Epithelial cell of esophagus (primary cell): Measurements from ENCODE around the gene UBE3D.
A peak's percentile ranks its signal among the peaks of the same experiment; 100 is the strongest.
"Not testable (repeated sequence)": the region's sequence is repeated elsewhere in the genome, so short reads cannot be mapped to it uniquely, and the experiment has no call there.

Experiments
- DNase-seq: peaks from one replicate; pipeline ENCODE4 v3.0.0; 2010; ENCODE audit warnings: low read depth
- H3K4me3 ChIP-seq: 2 replicates; pipeline ENCODE4 v1.5.1; 2011; ENCODE audit warnings: mild to moderate bottlenecking, low read length, control low read depth
- TF ChIP-seq, protein P1 (sequence below): IDR thresholded peaks from 2 replicates; pipeline ENCODE4 v1.5.1; 2011; ENCODE audit warnings: low read depth, mild to moderate bottlenecking, low read length, control low read depth, inconsistent platforms; ENCODE audit not compliant: insufficient read depth; ENCODE audit errors: missing control alignments

Gene UBE3D

DNA sequence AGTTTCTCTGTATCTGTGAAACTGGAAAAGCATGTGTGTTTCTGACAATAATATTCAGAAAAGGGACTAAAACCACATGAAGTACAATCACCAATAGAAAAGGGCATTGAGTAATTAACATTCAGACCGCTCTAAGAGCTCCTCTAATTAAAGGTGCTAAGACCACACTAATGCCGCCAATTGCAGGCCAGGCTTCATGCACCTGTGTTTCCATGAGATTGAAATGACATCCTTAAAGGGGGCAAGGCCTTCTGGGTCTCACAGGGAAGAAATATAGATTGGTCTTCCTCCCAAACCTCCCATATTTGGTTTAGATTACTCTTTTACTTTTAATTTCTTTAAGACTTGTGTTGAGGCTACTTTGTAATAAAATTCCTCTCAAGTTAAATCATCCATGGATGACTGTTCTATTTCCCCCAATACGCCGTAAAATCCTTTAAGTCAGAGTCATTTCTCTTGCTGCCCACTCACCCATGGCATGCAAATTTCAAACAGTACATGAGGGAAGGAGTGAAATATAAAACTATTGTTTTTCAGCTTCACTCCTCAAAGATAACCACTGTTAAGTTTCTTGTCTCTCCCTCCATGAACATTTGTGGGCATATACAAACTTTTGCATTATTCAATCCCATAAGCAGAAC lies 110.6 kb downstream of the UBE3D start:
- no peak overlapping the region for H3K4me3 ChIP-seq
- DNase-seq, result peak; percentile 46
- TF ChIP-seq, protein P1, sequence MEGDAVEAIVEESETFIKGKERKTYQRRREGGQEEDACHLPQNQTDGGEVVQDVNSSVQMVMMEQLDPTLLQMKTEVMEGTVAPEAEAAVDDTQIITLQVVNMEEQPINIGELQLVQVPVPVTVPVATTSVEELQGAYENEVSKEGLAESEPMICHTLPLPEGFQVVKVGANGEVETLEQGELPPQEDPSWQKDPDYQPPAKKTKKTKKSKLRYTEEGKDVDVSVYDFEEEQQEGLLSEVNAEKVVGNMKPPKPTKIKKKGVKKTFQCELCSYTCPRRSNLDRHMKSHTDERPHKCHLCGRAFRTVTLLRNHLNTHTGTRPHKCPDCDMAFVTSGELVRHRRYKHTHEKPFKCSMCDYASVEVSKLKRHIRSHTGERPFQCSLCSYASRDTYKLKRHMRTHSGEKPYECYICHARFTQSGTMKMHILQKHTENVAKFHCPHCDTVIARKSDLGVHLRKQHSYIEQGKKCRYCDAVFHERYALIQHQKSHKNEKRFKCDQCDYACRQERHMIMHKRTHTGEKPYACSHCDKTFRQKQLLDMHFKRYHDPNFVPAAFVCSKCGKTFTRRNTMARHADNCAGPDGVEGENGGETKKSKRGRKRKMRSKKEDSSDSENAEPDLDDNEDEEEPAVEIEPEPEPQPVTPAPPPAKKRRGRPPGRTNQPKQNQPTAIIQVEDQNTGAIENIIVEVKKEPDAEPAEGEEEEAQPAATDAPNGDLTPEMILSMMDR, result no peak

GRCh38 chr6:82954356-82954755 lies 111.3 kb downstream of the UBE3D start:
- DNase-seq, result no peak
- TF ChIP-seq, protein P1, result no peak
- H3K4me3 ChIP-seq, result no peak overlapping the region

DNA sequence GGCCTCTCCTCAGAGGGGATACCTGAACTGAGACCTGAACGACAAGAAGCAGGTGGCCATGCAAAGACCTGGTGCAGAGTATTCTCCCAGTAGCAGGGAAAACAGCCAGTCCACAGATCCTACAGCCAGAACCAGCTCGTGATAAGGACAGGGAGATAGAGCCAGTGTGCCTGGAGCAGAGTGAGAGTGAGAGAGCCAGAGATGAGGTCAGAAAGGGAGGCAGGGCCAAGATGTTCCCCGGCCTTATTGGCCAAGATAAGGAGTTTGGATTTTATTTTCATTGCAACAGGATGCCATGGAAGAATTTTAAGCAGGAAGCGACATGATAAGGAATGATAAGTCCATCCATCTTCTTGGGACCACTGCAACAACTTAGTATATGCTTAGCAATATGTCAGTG lies 111.8 kb downstream of the UBE3D start:
- DNase-seq, result no peak
- TF ChIP-seq, protein P1, result no peak
- H3K4me3 ChIP-seq, result no peak overlapping the region

- DNase-seq, result no peak
- TF ChIP-seq, protein P1, result no peak
- no peak overlapping the region for H3K4me3 ChIP-seq
Observed at GRCh38 chr6:82951935-82952334, 113.7 kb downstream of the UBE3D start.

DNA sequence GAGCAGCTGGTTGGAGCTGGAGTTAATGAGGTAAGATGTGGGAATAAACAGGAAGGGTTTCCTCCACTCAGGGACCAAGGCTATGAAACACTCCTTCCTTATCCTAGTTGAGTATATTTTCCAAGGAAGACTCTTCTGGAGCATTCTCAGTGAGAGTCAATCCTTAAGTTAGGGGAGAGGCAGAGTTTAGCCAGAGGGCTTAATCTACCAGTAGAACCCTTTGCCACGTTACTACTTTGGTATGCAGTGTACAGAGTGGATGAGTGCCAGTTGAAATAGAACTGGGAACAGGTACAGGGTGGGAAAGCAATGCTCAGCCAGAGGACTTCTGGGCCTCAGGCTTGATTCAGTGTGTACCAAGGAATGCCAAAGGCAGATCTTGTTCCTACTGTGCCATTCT lies 114.3 kb downstream of the UBE3D start:
- TF ChIP-seq, protein P1, result no peak
- DNase-seq, result peak; percentile 75
- H3K4me3 ChIP-seq, result no peak overlapping the region

- not testable (repeated sequence) for H3K4me3 ChIP-seq, DNase-seq
Observed at GRCh38 chr6:82930915-82931314, 134.7 kb downstream of the UBE3D start.

GRCh38 chr6:82924799-82925535 lies 140.7 kb downstream of the UBE3D start:
- TF ChIP-seq, protein P1, result no peak
- DNase-seq, result peak; percentile 82
- no peak overlapping the region for H3K4me3 ChIP-seq
